ENCODE results near the gene TM4SF1.

TM4SF1 gene

GRCh38 chr3:149415484-149415883, 38.0 kb upstream of the TM4SF1 start:
- no peak for DNase-seq (ENCODE audit: extremely low read depth, low read depth)
- no peak for TF ChIP-seq CTCF (IDR thresholded peaks at IDR 0.05; ENCODE audit: low read depth, low read length)

DNA sequence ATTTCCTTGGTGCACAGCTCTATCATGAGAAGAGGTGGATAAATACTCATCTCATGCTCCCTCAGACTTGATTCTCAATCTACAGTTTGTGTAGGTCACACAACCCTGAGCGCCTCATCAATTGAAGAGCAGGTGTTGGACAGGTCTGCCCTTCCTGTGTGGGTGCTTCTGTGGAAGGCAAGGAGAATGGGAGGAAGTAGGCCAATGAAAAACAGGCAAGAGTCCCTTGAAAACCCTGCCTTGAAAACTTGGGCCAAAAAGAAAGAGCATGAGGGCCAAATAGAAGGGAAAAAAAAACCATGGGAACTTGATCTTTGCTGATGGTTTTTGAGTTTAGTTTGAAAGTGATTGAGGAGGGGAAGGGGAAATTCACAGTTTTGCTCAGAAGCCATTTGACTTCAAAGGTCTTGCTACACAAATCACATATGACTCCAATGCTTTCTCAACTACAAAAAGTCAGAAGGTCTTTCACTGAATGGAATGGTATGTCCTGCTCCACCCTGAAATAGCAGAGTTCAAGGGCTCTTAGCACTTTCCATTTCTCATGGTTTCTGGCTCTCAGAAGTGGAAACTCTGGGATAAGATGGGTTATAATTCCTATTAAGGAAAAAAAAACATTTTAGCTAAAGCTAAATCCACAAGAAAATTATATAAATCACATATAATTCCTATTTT, 37.2 kb upstream of the TM4SF1 start:
- no peak for TF ChIP-seq CTCF (IDR thresholded peaks at IDR 0.05; ENCODE audit: low read depth, low read length)
- DNase-seq (ENCODE audit: extremely low read depth, low read depth) = no peak

DNA sequence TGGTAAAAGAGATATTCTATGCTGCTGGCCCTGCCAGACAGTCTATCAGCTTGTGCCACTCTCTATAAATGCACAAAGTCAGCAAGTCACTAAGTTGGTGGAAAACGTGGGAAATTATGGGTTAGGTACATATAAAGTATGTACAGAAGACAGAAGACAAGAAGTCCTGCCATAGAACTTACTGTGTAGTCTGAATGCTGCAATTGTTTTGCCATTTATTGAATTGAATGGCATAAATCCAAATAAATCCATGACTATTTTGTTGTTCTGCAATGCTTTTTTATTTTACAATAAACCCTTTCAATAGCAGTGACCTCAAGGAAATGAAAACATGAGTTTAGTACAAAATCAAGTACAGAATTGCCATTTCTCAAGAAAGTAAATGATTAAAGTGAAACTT, 34.1 kb upstream of the TM4SF1 start:
- no peak for TF ChIP-seq CTCF (IDR thresholded peaks at IDR 0.05; ENCODE audit: low read depth, low read length)
- DNase-seq (ENCODE audit: extremely low read depth, low read depth) = no peak

DNA sequence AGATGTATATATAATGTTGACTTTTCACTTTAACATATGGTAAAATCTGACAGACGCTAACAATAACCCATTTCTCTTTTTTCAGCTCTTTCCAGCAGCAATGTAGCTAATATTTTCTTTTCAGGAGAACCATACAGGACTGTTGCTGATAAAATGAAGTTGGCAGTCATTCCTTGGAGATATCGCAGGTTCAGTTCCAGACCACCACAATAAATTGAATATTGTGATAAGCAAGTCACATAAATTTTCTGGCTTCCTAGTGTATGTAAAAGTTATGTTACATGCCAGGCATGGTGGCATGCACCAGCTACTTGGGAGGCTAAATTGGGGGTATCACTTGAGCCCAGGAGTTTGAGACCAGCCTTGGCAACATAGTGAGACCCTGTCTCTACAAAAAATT, 31.9 kb upstream of the TM4SF1 start:
- no peak for DNase-seq (ENCODE audit: extremely low read depth, low read depth)
- no peak for TF ChIP-seq CTCF (IDR thresholded peaks at IDR 0.05; ENCODE audit: low read depth, low read length)

DNA sequence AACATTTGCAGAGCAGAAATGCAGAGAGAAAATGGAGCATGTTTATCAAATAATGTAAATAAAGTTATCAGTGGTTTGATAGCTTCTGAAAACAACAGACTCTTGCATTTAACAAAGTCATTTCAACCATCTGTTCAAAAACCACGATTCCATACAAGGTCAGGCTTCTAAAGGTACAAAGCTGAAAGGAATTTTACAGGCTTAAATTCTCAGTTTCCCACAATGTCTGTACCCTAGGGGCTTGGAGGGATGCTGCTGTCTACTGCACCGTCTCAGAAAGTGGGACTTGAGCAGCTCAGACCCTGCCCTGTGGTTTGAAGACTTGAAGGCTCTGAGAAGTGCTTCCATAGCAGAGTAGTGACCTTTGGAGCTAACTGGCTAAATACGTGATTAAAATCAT, 30.4 kb upstream of the TM4SF1 start:
- no peak for TF ChIP-seq CTCF (IDR thresholded peaks at IDR 0.05; ENCODE audit: low read depth, low read length)
- no peak for DNase-seq (ENCODE audit: extremely low read depth, low read depth)

DNA sequence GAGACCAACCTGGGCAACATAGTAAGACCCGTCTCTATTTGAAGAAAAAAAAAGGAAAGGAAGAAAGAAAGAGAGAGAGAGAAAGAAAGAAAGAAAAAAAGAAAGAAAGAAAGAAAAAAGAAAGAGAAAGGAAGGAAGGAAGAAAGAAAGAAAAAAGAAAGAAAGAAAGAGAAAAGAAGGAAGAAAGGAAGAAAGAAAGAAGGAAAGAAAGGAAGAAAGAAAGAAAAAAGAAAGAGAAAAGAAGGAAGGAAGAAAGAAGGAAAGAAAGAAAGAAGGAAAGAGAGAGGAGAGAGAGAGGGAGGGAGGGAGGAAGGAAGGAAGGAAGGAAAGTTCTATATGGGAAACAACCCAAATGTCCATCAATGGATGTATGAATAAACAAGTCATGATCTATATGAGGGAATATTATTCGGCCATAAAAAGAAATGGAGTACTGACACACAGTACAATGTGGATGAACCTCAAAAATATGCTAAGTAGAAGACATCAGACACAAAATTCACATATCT, 28.8 kb upstream of the TM4SF1 start:
- no peak for TF ChIP-seq CTCF (IDR thresholded peaks at IDR 0.05; ENCODE audit: low read depth, low read length)
- DNase-seq (ENCODE audit: extremely low read depth, low read depth) = no peak

- DNase-seq (ENCODE audit: extremely low read depth, low read depth) = no peak
- no peak for TF ChIP-seq CTCF (IDR thresholded peaks at IDR 0.05; ENCODE audit: low read depth, low read length)
These were observed 26.0 kb upstream of the TM4SF1 start for GRCh38 chr3:149403443-149403842.
